Ishikawa (cell line): ENCODE data around the gene NDUFA13.

Experiments used
- REST ChIP-seq: IDR thresholded peaks from 2 replicates; pipeline ENCODE4 v1.6.1; 2012; ENCODE audit warnings: low read depth, mild to moderate bottlenecking
- TAF1 ChIP-seq: IDR thresholded peaks from 2 replicates; pipeline ENCODE4 v1.6.1; 2012; ENCODE audit warnings: low read depth, mild to moderate bottlenecking
- YY1 ChIP-seq: IDR thresholded peaks from 2 replicates; pipeline ENCODE4 v1.6.1; 2012; ENCODE audit warnings: low read depth

GRCh38 chr19:19498255-19498991, 17.6 kb upstream of the NDUFA13 start:
- no peak for TF ChIP-seq YY1
- TF ChIP-seq REST: no peak
- TF ChIP-seq TAF1: no peak
